Adipocyte (in vitro differentiated cells): ENCODE measurements around the gene NUDT14.

ENCODE experiments used
- DNase-seq: peaks from one replicate; pipeline ENCODE4 v3.0.0-alpha.2; 2015; ENCODE audit warnings: low read depth
- H3K27me3 ChIP-seq: replicated peaks from 2 replicates; pipeline ENCODE4 v1.7.0; 2013; ENCODE audit warnings: mild to moderate bottlenecking, low read length, moderate library complexity; ENCODE audit not compliant: control insufficient read depth, insufficient read depth
- H3K36me3 ChIP-seq: 2 replicates; pipeline ENCODE4 v1.7.0; 2013; ENCODE audit warnings: low read length, mild to moderate bottlenecking, moderate library complexity; ENCODE audit not compliant: control insufficient read depth, insufficient read depth, severe bottlenecking
- H3K4me1 ChIP-seq: 2 replicates; pipeline ENCODE4 v1.7.0; 2013; ENCODE audit warnings: mild to moderate bottlenecking, low read length, moderate library complexity; ENCODE audit not compliant: control insufficient read depth, insufficient read depth
- H3K4me3 ChIP-seq: 2 replicates; pipeline ENCODE4 v1.7.0; 2013; ENCODE audit warnings: mild to moderate bottlenecking, low read length, moderate library complexity
- H3K9ac ChIP-seq: 2 replicates; pipeline ENCODE4 v1.7.0; 2013; ENCODE audit warnings: mild to moderate bottlenecking, low read length, moderate library complexity
- H3K9me3 ChIP-seq: 2 replicates; pipeline ENCODE4 v1.7.0; 2013; ENCODE audit warnings: mild to moderate bottlenecking, low read length, moderate library complexity; ENCODE audit not compliant: control insufficient read depth

NUDT14 gene

DNA sequence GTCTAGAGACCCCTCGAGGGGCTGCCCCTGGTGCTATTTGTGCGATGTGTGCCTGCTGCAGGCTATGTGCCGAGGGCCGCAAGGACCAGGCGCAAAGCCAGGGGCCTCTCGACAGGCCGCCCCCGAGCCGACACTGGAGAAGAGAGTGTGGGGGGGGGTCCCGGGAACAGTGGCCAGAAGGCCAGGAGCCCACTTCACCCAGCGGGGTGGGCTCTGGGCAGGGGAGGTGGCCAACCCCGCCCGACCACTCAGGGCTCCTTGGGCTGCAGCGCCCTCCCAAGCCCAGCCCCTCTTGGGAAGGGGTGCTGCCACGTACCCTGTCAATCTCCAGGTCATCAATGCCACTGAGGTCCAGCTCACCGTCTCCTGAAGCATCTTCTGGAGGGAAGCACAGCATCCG lies 38.6 kb upstream of the NUDT14 start:
- no peaks in the 10 kb centered on the region for H3K9me3 ChIP-seq
- peaks cover 18% of the 10 kb centered on the region for H3K4me1 ChIP-seq
- no peak overlapping the region for H3K4me3 ChIP-seq
- no peaks in the 10 kb centered on the region for H3K27me3 ChIP-seq
- no peak for DNase-seq
- H3K9ac ChIP-seq, result no peak overlapping the region
- peaks cover 48% of the 10 kb centered on the region for H3K36me3 ChIP-seq

DNA sequence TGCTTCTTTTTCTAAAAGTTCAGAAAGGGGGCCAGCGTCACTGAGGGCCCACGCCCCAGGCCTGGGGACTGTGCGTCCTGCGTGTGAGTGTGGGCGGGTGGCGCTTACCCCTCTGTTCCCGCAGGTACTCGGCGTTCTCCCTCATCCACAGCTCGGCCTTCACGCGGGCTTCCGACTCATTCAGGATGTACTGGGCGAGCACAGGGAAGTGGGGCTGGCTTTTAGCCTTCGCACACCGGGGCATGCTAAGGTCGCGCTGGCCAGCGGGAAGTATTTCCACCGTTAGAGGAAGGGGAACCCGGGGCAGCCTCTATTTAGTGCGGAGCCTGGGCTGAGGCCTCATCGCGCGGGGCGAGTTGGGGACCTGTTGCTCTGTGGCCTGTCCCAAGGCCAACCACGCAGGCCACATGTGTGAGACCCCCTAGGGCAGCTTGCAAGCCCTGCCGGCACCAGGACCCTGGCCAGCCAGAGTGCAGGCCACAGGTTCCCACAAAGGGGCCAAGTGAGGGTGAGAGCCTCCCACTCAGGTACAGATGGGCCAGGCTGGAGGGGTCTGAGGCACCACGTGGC lies 38.0 kb upstream of the NUDT14 start:
- no peak overlapping the region for H3K9ac ChIP-seq
- H3K4me3 ChIP-seq, result no peak overlapping the region
- no peaks in the 10 kb centered on the region for H3K27me3 ChIP-seq
- peaks cover 13% of the 10 kb centered on the region for H3K4me1 ChIP-seq
- H3K9me3 ChIP-seq, result no peaks in the 10 kb centered on the region
- DNase-seq, result no peak
- H3K36me3 ChIP-seq, result peaks cover 48% of the 10 kb centered on the region

DNA sequence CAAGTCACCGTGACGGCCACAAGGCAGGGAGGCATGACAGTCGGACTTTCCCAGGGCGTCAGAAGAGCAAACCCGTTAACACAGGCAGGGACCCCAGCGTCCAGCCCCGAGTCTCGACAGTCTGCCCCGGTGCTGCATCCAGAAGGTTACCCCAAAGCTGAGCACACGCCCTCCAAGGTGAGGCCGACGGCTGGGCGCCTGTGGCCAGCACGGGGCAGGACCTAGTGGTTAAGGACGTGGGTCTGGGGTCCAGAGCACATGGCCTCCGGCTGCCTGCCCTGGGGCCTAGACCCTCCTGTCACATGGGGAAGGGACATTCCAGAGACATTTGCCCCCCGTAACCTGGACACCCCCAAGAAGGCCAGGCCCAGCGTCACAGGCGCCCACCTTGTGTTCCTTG lies 37.5 kb upstream of the NUDT14 start:
- H3K36me3 ChIP-seq, result peaks cover 44% of the 10 kb centered on the region
- no peak overlapping the region for H3K4me3 ChIP-seq
- H3K9ac ChIP-seq, result no peak overlapping the region
- no peaks in the 10 kb centered on the region for H3K27me3 ChIP-seq
- peaks cover 8% of the 10 kb centered on the region for H3K4me1 ChIP-seq
- no peaks in the 10 kb centered on the region for H3K9me3 ChIP-seq
- DNase-seq, result no peak

DNA sequence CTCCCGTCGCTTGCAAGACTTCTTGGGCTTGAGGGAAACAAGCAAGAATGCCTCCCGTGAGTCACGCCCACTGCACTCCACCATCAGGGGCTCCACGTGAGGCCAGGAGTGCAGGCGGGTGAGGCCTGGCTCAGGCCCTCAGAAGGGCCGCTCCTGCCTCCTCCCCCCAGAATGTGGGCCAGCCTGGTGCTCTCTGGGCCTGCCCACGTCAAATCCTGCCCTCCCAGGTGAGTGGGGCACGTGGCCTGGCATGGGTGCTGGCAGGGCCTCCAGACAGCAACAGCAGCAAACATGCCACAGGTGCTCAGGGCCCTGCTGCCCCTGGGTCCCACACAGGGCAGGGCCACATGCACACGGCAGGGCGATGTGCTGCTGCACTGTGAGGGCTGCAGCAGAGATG lies 36.7 kb upstream of the NUDT14 start:
- Histone ChIP-seq H3K9ac (no peak overlapping the region), H3K27me3 (no peaks in the 10 kb centered on the region), H3K36me3 (peaks cover 36% of the 10 kb centered on the region), H3K9me3 (no peaks in the 10 kb centered on the region), H3K4me1 (peaks cover 7% of the 10 kb centered on the region), H3K4me3 (no peak overlapping the region)
- DNase-seq, result no peak

DNA sequence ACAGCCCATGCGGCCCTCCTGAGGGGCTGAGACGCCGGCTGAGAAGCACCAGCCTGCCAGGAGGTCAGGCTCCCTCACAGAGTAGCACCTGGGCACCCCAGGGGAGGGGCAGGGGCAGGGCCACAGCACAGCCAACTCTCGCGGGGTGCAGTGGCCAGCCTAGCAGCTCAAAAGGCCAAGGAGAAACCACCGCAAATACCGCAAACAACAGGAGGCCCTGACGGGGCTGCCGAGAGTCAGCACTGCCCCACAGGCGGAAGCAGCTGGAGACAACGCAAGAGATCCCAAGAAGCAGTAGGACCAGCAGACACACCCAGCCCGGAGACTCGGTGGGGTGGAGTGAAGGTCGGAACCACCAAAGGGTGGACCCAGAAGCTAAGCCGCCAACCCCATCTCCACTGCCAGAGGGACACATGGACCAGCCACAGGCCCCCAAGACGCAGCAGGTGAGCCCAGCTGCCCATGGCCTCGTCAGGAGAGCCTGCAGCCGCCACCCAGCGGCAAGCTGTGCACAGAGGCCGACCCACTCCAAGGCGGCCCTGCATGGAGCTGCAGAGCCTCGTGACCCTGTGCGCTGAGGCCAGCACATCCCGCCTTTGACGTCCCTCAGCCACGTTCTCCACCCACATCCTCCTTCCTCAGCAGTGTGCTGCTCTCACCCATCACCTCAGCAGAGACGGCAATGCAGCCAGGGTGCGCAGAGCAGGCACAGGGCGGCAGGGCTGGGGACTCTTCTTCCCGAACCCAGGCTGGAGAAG lies 35.6 kb upstream of the NUDT14 start:
- Histone ChIP-seq H3K9ac (no peak overlapping the region), H3K4me3 (no peak overlapping the region), H3K4me1 (peaks cover 7% of the 10 kb centered on the region), H3K9me3 (no peaks in the 10 kb centered on the region), H3K36me3 (peaks cover 32% of the 10 kb centered on the region), H3K27me3 (no peaks in the 10 kb centered on the region)
- DNase-seq, result no peak

DNA sequence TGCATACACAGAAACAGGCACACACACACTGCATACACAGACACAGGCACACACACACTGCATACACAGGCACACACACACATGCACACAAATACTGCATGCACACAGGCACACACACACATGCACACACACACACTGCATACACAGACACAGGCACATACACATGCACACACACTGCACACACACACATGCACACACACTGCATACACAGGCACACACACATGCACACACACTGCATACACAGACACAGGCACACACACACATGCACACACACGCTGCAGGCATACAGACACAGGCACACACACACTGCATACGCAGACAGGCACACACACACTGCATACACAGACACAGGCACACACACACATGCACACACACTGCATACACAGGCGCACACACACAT lies 34.5 kb upstream of the NUDT14 start:
- H3K9ac ChIP-seq, result no peak overlapping the region
- H3K36me3 ChIP-seq, result peaks cover 25% of the 10 kb centered on the region
- no peak overlapping the region for H3K4me3 ChIP-seq
- peaks cover 7% of the 10 kb centered on the region for H3K4me1 ChIP-seq
- no peaks in the 10 kb centered on the region for H3K27me3 ChIP-seq
- no peak for DNase-seq
- H3K9me3 ChIP-seq, result no peaks in the 10 kb centered on the region

DNA sequence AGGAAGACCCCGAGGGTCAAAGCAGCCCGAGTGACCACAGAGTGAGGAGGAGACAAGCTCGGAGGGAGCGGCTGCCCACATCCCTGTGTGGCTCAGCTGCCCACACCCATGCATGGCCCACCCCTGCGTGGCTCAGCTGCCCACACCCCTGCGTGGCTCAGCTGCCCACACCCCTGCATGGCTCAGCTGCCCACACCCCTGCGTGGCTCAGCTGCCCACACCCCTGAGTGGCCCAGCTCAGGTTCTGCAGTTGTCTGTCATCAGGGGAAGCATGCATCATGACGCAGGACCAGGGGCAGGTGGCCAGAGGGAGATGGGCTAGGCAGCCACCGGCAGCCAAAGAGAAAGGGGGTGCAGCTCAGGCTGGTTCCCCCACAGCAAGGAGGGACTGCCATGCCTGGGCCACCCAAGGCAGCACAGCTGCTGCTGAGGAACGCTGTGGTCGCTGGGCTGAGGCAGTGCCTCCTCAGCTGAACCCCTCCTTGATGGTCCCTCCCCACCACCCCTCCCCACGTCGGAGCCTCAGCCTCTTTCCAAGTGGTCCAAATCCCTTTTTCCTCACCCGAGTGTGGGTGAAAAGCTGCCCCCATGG lies 33.3 kb upstream of the NUDT14 start:
- Histone ChIP-seq H3K36me3 (peaks cover 29% of the 10 kb centered on the region), H3K4me3 (no peak overlapping the region)
- no peak for DNase-seq

DNA sequence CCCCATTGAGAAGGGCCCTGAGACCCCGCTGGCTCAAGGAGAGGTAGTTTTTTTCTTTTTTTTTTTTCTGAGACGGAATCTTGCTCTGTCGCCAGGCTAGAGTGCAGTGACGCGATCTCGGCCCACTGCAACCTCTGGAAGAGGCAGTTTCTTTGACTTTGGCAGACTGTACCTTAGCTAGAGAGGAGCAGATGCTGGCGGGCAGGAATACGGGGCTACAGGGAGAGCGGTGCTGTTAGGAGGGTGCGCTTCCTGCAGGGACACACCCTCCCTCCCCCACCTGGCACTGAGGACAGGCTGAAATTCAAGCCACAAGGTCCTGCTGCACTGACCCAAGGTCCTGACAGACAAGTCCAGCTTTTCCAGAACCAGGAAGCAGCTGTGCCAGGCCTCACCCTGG lies 32.2 kb upstream of the NUDT14 start:
- DNase-seq, result no peak
- no peaks in the 10 kb centered on the region for H3K27me3 ChIP-seq
- no peak overlapping the region for H3K4me3 ChIP-seq
- no peaks in the 10 kb centered on the region for H3K9me3 ChIP-seq
- H3K4me1 ChIP-seq, result peaks cover 7% of the 10 kb centered on the region
- peaks cover 24% of the 10 kb centered on the region for H3K36me3 ChIP-seq
- no peak overlapping the region for H3K9ac ChIP-seq

More for the DNA sequence above, 33.3 kb upstream of the NUDT14 start:
- Histone ChIP-seq H3K4me1 (peaks cover 7% of the 10 kb centered on the region), H3K9me3 (no peaks in the 10 kb centered on the region), H3K9ac (no peak overlapping the region), H3K27me3 (no peaks in the 10 kb centered on the region)

DNA sequence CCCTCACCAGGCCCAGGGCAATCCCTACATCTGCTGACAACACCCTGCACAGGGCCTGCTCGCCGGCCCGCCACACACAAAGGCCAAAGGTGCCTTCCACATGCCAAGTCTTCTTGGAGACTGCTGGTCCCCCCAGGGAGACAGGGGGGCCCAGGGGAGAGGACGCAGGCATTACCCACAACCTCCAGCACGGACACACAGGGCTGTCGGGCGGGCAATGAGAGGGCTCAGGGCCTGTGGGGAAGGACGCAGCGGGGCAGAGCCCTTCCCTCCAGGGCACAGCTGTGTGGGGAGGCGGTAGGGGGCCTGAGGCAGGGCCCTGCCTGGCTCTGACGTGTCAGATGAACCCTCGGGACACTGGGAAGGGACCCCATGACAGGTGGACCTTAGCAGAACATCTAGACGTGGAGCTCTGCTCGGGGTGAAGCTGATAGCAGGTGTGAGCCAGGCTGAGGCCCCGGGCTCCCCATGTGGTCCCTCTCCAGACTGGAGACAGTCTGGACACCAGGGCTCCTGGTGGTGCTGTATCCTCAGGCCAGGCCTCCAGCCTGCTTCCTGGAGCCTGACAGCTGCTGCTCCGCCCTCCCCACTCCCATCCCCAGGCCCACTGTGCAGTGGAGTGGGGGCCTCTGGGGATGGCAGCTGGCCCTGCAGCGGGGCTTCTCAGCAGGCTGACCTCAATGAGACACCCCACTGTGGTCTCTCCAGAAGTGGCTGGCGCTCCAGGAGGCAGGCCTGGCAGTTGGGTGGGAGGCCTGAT lies 31.6 kb upstream of the NUDT14 start:
- H3K4me3 ChIP-seq, result no peak overlapping the region
- H3K27me3 ChIP-seq, result no peaks in the 10 kb centered on the region
- no peak overlapping the region for H3K9ac ChIP-seq
- peaks cover 7% of the 10 kb centered on the region for H3K4me1 ChIP-seq
- H3K9me3 ChIP-seq, result no peaks in the 10 kb centered on the region
- DNase-seq, result no peak
- H3K36me3 ChIP-seq, result peaks cover 20% of the 10 kb centered on the region

DNA sequence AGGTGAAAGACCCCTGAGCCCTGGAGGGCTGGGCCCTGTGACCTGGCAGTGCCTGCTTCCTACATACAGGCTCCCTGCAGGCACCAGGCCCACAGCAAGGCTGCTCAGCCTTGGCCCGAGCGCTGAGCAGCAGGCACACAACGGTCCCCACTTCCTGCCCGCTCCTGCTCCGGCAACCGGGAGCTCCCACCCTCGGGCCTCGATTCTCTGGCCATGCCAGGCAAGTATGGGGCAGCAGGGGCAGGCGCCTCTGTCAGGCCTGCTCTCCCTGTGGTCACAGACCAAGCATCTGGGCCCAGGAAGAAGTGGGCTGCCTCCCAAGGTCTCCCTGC lies 30.6 kb upstream of the NUDT14 start:
- Histone ChIP-seq H3K4me1 (peaks cover 14% of the 10 kb centered on the region), H3K9me3 (no peaks in the 10 kb centered on the region), H3K9ac (no peak overlapping the region), H3K27me3 (no peaks in the 10 kb centered on the region), H3K36me3 (peaks cover 12% of the 10 kb centered on the region), H3K4me3 (no peak overlapping the region)
- no peak for DNase-seq

DNA sequence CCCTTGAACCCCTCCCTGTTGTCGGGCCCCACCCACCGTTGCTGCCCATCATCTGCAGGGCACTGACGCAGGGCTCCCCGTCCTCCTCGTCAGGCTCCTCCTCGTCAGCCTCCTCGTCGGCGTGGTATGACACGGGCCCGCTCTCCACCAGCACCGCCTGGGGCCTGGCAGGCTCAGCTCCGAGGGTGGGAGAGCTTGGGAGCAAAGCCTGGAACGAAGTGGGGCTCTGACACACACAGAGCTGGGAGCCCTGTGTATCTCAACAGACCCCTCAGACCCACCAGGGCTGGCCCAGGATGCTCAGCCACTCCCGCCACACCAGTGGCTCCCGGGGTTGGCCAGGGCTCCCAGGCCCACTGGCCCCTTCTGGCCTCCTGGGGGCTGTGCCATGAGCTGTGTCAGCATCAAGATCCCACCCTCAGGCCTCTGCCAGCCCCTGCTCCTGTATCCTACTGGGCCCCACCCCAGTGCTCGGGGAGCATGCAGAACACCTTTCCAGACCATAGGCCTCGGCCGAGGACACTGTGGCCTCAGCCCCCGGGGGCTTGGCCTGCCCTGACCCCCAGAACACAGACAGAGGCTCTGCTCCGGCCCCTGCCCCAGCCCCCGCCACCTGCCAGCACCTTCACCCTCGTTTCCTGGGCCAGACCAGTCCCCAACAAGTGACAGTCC lies 30.1 kb upstream of the NUDT14 start:
- H3K9me3 ChIP-seq, result no peaks in the 10 kb centered on the region
- peaks cover 11% of the 10 kb centered on the region for H3K36me3 ChIP-seq
- no peaks in the 10 kb centered on the region for H3K27me3 ChIP-seq
- H3K4me1 ChIP-seq, result peaks cover 10% of the 10 kb centered on the region
- H3K9ac ChIP-seq, result no peak overlapping the region
- H3K4me3 ChIP-seq, result no peak overlapping the region
- no peak for DNase-seq
